NT2/D1 (cell line): Measurements from ENCODE around the gene SORCS3.

Source experiments
- SUZ12 ChIP-seq: IDR thresholded peaks from 2 replicates; pipeline ENCODE4 v1.6.1; 2011; ENCODE audit not compliant: insufficient read length, insufficient read depth; ENCODE audit errors: extremely low read depth
- ZNF274 ChIP-seq: IDR thresholded peaks from 2 replicates; pipeline ENCODE4 v1.6.1; 2011; ENCODE audit warnings: mild to moderate bottlenecking, low read depth, low read length

GRCh38 chr10:105128111-105128510, 487.0 kb downstream of the SORCS3 start:
- TF ChIP-seq ZNF274 (no peak), SUZ12 (no peak)
